Liver (tissue), 3 donors: Measurements from ENCODE around the gene DSPP.

ENCODE experiments used
- CTCF ChIP-seq: fragments of 150-350 bp; IDR thresholded peaks from 2 replicates; pipeline ENCODE4 v1.5.1; 2017; ENCODE audit warnings: improper control_type of control experiment, low read depth, low read length; ENCODE audit not compliant: missing input control
- EGR1 ChIP-seq, 2 donors: IDR thresholded peaks; 2 replicates each; pipeline ENCODE4 v1.6.1; 2016 to 2018; ENCODE audit warnings: antibody characterized with exemption in 2 of 2, low read depth in 2 of 2
- GABPA ChIP-seq, 2 donors: IDR thresholded peaks in 1 of 2; conservative IDR thresholded peaks in 1 of 2; 2 replicates each; pipeline ENCODE4 v1.6.1; 2016; ENCODE audit warnings: antibody characterized with exemption in 2 of 2, mild to moderate bottlenecking in 1 of 2, moderate library complexity in 1 of 2
- HNF4A ChIP-seq, 2 donors: conservative IDR thresholded peaks; 2 replicates each; pipeline ENCODE4 v1.6.1; 2016; ENCODE audit warnings: antibody characterized with exemption in 2 of 2, mild to moderate bottlenecking in 2 of 2
- MAX ChIP-seq: IDR thresholded peaks from 2 replicates; pipeline ENCODE4 v1.6.1; 2016; ENCODE audit warnings: antibody characterized with exemption
- RAD21 ChIP-seq, 2 donors: IDR thresholded peaks; 2 replicates each; pipeline ENCODE4 v1.6.1; 2016; ENCODE audit warnings: antibody characterized with exemption in 2 of 2, mild to moderate bottlenecking in 2 of 2
- RXRA ChIP-seq, 2 donors: IDR thresholded peaks; 2 replicates each; pipeline ENCODE4 v1.6.1; 2017 to 2018; ENCODE audit warnings: antibody characterized with exemption in 2 of 2, mild to moderate bottlenecking in 1 of 2
- SP1 ChIP-seq: IDR thresholded peaks from 2 replicates; pipeline ENCODE4 v1.6.1; 2018; ENCODE audit warnings: antibody characterized with exemption, mild to moderate bottlenecking
- TAF1 ChIP-seq: conservative IDR thresholded peaks from 2 replicates; pipeline ENCODE4 v1.6.1; 2016; ENCODE audit warnings: antibody characterized with exemption, mild to moderate bottlenecking
- YY1 ChIP-seq: IDR thresholded peaks from 2 replicates; pipeline ENCODE4 v1.6.1; 2016; ENCODE audit warnings: antibody characterized with exemption, mild to moderate bottlenecking
- TF ChIP-seq, protein P1 (sequence below): IDR thresholded peaks from 2 replicates; pipeline ENCODE4 v1.6.1; 2016; ENCODE audit warnings: antibody characterized with exemption, mild to moderate bottlenecking
- TF ChIP-seq, protein P2 (sequence below): IDR thresholded peaks from 2 replicates; pipeline ENCODE4 v1.6.1; 2016; ENCODE audit warnings: antibody characterized with exemption
- donor health status: healthy.
- donor health status: healthy.

DNA sequence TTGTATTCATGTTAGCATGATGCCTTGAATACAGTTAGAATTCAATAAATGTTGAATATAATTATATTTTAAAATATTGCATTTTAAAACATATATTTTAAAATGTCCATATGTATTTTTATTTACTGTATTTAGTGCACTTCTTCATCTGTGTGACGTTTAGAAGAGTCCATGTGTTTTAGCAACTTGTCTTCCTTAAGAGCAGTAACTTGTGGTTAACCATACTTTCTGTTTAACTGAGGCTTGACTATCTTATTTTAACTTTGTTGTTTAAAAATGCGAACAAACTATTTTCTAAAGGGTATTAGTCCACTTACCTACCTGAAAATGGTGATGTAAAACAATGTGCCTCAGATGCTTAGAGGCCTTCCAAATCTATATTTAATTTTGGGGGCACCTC lies 42.6 kb downstream of the DSPP start:
- TF ChIP-seq CTCF (no peak), RAD21 (IDR thresholded peaks at IDR 0.05) (no peak), MAX (no peak), GABPA (IDR thresholded peaks at IDR 0.05 in 1 of 2, conservative IDR thresholded peaks at IDR 0.05 in 1 of 2) (no peak), TAF1 (no peak), HNF4A (conservative IDR thresholded peaks at IDR 0.05) (no peak), YY1 (no peak), EGR1 (IDR thresholded peaks at IDR 0.05; ENCODE audit: low read depth in 2 of 2) (no peak), RXRA (IDR thresholded peaks at IDR 0.05) (no peak), SP1 (no peak)
- TF ChIP-seq, protein P1, sequence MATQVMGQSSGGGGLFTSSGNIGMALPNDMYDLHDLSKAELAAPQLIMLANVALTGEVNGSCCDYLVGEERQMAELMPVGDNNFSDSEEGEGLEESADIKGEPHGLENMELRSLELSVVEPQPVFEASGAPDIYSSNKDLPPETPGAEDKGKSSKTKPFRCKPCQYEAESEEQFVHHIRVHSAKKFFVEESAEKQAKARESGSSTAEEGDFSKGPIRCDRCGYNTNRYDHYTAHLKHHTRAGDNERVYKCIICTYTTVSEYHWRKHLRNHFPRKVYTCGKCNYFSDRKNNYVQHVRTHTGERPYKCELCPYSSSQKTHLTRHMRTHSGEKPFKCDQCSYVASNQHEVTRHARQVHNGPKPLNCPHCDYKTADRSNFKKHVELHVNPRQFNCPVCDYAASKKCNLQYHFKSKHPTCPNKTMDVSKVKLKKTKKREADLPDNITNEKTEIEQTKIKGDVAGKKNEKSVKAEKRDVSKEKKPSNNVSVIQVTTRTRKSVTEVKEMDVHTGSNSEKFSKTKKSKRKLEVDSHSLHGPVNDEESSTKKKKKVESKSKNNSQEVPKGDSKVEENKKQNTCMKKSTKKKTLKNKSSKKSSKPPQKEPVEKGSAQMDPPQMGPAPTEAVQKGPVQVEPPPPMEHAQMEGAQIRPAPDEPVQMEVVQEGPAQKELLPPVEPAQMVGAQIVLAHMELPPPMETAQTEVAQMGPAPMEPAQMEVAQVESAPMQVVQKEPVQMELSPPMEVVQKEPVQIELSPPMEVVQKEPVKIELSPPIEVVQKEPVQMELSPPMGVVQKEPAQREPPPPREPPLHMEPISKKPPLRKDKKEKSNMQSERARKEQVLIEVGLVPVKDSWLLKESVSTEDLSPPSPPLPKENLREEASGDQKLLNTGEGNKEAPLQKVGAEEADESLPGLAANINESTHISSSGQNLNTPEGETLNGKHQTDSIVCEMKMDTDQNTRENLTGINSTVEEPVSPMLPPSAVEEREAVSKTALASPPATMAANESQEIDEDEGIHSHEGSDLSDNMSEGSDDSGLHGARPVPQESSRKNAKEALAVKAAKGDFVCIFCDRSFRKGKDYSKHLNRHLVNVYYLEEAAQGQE: no peak
- TF ChIP-seq, protein P2, sequence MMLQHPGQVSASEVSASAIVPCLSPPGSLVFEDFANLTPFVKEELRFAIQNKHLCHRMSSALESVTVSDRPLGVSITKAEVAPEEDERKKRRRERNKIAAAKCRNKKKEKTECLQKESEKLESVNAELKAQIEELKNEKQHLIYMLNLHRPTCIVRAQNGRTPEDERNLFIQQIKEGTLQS: no peak
